GM12891 (cell line): ENCODE data around the gene KIF13A.

Experiments
- PAX5 ChIP-seq: IDR thresholded peaks from 2 replicates; pipeline ENCODE4 v1.6.1; 2011; ENCODE audit warnings: low read length, moderate library complexity, mild to moderate bottlenecking; ENCODE audit not compliant: insufficient read depth, severe bottlenecking
- POLR2A ChIP-seq: IDR thresholded peaks from 2 replicates; pipeline ENCODE4 v1.6.1; 2011; ENCODE audit warnings: low read depth, low read length, control low read depth
- POLR2AphosphoS5 ChIP-seq: IDR thresholded peaks from 2 replicates; pipeline ENCODE4 v1.6.1; 2011; ENCODE audit warnings: low read depth, low read length, control low read depth
- TAF1 ChIP-seq: IDR thresholded peaks from 2 replicates; pipeline ENCODE4 v1.6.1; 2011; ENCODE audit warnings: low read depth, low read length, control low read depth

- TF ChIP-seq TAF1 (no peak), POLR2AphosphoS5 (no peak), POLR2A (no peak), PAX5 (no peak)
Measured at GRCh38 chr6:17881085-17881858, 106.2 kb downstream of the KIF13A start.
